Glomerular visceral epithelial cell (primary cell): Measurements from ENCODE around the gene MATN1.
A peak's percentile ranks its signal among the peaks of the same experiment; 100 is the strongest.
"Not testable (repeated sequence)": the region's sequence is repeated elsewhere in the genome, so short reads cannot be mapped to it uniquely, and the experiment has no call there.

Experiments
- DNase-seq: peaks from one replicate; pipeline ENCODE4 v3.0.0-alpha.2; 2016; ENCODE audit errors: extremely low spot score

The MATN1 gene

DNA sequence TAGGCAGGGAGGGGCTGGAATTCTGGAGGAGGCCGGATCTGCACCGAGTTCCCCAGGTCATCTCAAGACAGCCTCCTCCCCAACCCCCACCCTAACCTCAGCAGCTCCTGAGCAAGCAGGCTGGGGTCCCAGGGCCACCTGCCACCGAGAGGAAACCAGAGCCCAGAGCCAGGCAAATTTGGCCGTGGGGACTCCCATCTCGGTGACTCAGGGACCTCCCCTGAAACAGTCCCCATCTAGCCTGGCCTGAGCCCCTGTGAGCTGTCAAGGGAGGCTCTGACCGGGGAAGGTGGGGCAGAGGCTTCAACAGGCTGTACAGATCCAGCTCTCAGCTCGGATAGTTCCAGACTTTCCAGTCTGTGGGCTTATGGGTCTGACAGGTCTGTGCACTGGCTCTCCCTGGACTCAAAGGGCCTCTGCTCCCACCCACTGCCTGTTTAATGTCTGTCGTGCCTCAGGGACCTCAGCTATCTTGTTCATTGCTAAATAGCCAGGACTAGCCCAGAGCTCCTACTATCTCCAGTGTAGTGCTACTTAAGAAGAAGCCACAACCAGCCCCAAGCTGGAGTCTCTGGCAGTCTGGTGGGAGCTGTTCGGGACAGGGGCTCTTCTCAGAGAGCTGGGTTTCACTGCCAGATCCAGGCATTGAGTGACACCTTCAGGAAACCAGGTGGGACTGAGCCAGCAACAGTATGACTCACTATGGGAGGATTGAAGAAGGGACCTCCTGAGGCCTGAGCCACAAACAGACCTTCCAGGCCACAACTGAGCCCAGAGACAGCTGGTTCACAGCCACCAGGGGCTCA lies 25.6 kb downstream of the MATN1 start:
- DNase-seq, result peak; percentile 43

GRCh38 chr1:30696831-30697230 lies 26.6 kb downstream of the MATN1 start:
- no peak for DNase-seq

- no peak for DNase-seq
Measured at GRCh38 chr1:30695439-30695841, 27.9 kb downstream of the MATN1 start.

DNA sequence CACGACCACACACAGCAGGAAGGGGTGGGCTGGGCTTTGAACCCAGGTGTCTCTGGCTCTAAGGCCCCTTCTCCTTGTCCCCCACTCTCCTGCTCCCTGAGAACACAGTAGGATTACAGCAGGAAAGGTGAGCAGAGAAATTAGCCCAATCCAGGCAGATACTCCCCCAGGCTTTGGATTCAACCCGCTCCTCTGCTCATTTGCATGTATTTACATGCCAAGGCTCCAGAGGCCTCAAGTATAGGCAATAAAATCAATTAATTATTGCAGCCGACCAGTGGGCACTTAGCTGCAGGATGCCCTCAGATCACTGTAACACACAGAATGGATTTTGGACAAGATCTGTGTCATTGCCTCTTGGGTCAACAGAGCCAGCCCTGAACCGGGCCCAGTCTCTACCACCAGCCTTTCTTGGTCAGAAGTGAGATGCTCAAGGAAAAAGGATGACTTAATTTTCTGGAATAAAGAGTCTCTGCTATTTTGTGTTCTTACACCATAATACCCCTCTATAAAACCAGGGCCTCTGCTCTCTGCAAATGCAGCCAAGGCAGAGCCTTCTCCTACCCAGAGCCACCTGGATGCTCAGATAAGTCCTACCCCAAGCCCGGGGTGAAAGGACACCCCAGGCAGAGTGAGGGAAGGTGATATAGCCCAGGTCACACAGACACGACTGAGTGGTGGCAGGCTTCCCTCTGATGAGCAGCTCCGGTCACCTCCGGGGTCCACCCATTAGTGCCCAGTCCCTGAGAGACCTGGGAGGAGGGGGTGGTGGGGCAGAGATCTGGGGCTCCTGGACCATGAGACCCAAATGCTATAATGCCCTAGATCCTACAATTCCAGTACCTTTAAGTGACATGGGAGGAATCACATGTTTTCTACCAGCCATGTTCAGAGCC lies 28.9 kb downstream of the MATN1 start:
- no peak for DNase-seq

- no peak for DNase-seq
Measured at GRCh38 chr1:30693822-30694221, 29.6 kb downstream of the MATN1 start.

DNA sequence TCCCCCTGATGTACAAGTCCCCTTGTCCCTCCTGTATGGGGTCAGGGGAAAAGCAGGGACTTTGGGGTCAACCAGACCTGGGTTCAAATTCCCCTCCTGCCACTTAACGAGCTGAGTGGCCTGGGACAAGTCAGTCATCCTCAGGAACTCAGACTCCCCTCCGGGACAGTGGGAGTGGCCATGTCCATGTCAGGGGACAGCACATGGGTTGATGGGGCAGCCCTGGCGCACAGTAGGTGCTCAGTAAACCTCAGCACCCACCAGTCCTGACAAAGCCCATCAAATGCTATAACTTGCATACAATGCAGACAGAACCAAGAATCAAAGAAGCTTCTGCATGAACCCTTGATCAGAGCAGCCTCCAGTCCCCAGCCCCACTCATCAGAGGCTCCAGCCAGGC lies 30.0 kb downstream of the MATN1 start:
- DNase-seq, result no peak

GRCh38 chr1:30692948-30693301 lies 30.5 kb downstream of the MATN1 start:
- no peak for DNase-seq

DNA sequence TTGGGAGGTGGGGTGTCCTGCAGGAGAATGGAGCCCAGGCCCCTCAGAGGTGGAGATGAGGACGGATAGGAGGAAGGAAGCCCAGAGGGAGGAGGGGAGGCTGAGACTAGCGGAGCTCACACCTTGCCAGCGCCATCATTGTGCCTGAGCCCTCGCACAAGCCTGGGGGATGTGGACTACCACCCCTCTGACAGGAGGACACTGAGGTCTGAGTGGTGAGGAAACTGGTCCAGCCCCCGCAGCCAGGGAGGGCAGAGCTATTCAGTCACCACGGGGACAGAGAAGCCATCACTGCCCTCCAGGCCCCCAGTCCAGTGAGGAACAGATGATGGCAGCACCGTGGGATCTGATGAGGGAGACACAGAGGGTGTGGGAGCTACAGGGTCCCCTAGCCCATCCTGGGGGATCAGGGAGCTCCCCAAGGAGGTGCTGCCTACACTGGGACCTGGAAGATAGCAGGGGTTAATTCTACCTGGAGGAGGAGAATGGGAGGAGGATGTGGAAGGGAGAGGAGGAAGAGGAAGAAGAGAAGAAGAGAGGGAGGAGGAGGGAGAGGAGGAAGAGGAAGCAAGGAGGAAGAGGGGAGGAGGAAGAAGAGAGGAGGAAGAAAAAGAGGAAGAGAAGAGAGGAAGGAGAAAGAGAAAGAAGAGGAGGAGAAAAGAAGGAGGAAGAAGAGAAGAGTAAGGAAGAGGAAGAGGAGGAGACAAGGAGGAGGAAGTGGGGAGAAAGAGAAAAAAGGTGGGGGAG lies 31.0 kb downstream of the MATN1 start:
- no peak for DNase-seq

- no peak for DNase-seq
Measured at GRCh38 chr1:30691480-30691879, 31.9 kb downstream of the MATN1 start.

DNA sequence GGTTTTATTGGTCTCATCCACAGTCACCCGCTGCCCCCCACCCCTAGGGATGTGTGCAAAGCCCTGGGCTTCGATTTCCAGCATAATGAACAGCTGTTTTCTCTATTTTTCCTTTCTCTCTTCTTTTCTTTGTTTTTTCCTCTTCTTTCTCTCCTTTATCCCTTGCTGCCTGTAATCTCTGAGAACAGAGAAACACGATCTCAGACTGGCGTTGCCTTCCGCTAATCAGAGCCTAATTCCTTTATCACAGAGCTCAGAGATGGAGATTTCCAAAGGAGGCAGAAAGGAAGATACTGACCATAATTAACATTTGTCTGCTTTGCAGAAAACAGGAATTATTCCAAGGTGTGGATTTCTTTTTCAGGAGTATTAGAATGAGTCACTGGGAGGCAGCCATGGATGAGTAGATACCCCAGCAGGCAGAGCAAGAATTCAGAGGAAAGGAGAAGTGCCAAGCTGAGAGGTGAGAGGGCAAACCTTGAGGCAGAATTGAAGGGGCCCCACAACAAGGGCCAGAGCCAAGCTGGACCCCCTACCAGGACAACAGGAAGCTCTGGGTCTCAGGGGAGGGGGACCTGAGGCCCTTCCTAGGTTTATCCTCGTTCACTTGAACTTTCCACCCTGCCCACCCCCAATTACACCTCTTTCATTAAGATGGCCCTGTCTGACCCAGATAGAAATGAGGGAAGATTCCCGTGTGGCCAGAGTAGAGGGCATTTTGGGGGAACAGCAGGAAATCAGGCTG lies 33.3 kb downstream of the MATN1 start:
- DNase-seq, result peak; percentile 24

GRCh38 chr1:30688920-30689794 lies 34.2 kb downstream of the MATN1 start:
- DNase-seq, result no peak

DNA sequence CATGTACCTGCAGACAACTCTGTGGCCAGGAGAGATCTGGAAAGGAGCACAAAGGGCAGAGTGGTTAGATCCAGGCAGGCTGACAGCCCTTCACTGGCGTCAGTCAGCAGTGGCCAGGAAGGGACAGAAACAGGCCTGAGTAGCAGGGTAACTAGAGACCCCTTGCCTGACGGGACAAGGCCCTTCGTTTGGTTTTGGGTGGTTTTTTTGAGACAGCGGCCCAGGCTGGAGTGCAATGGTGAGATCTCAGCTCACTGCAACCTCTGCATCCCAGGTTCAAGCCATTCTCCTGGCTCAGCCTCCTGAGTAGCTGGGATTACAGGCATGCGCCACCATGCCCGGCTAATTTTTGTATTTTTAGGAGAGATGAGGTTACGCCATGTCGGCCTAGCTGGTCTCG lies 34.9 kb downstream of the MATN1 start:
- DNase-seq, result not testable (repeated sequence)

DNA sequence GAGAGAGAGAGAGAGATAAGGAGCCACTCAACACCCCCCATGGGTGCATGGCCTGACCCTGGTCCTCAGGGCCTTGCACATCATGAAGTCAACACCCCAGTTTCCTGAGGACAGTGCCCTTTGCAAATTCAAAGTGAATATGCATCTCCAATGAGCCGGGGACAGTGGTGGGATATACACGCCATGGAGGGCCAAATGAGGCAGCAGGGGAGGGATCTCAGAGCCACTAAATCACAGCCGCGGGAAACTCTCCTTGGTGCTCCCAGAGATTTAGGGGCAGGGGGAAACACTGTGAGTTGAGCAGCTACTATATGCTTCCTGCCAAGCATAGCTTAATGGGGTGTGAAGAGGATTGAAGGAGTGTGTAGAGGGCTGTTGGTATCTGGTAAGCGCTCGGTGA lies 35.5 kb downstream of the MATN1 start:
- DNase-seq, result no peak

- no peak for DNase-seq
Measured at GRCh38 chr1:30686236-30686935, 37.0 kb downstream of the MATN1 start.

DNA sequence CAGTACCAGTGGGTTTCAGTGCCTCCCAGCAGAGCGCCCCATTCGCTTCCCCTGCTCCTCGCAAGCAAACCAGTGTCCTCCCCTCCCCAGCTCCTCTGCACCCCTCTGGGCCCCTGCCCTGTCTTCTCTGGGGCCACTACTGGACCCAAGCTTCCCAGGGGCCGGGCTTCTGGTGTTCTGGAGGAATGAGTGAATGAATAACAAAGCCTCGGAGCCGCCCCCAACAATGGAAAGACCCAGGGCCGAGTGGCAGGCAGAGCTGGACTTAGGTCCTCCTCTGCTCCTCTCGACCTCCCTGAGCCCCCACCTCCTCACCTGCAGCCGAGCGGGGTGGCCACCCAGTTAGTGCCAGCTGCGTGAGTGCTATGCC lies 37.6 kb downstream of the MATN1 start:
- no peak for DNase-seq

DNA sequence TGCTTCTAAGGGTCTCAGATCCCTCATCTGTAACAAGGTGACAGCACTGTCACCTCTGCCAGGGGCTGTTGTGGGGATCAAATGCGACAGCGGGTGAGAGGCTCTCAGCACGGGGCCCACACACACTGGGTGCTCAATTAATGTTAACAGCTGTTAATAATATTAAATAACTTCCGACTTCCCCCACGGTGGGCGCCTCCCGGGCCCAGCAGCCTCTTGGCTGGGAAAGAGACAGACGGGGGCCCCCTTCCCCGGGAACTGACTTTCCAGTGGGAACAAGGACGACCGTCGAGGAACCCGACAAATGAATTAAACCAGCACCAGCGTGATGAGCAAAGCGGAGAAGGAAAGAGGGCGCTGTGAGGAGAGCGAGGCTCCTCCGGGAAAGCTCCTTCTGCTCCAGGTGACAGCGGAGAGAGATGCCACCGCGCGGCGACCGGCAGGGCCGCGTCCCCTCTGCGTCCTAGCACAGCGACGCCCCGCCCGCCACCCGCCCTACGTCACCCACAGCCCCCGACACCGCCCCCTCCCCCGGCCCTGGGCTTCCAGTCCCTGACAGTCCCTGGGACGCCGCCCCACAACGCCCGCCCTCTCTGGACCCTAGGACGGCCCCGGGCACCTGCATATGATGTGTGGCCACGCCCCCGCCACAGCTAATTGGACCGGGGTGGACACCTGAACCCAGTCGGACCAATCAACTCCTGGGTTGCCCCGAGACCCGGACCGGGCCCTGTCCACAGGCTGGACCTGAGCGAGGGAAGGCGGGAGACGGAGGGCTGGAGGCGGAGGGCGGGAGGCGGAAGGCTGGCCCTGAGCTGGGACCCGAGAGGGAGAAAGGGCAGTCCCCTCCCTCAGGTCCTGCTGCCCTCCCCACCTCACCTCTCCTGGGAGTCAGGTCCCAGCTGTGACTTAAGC lies 38.2 kb downstream of the MATN1 start:
- no peak for DNase-seq

- DNase-seq, result no peak
Measured at GRCh38 chr1:30684259-30684658, 39.1 kb downstream of the MATN1 start.

GRCh38 chr1:30683699-30684098 lies 39.7 kb downstream of the MATN1 start:
- no peak for DNase-seq
